SK-N-SH (cell line): ENCODE measurements around the gene RILPL1. TPM values are rescaled to one million over a fixed set of nuclear protein-coding genes. Genes with fewer than 3 reads are reported as not detected.
"Not testable (repeated sequence)": the region's sequence is repeated elsewhere in the genome, so short reads cannot be mapped to it uniquely, and the experiment has no call there.

ENCODE experiments used
- CTCF ChIA-PET: fragments of 300-600, 350-600 bp; formaldehyde crosslinking; extraction: SDS; loops from one replicate; lab custom pipeline; 2021; lab: Yijun Ruan, JAX
- POLR2A ChIA-PET: fragments of 350-600 bp; sonication (Branson Sonifier 250); formaldehyde crosslinking; extraction: SDS; loops from one replicate; lab custom pipeline; 2020; ENCODE audit warnings: antibody characterized with exemption, inconsistent platforms; lab: Yijun Ruan, JAX
- DNase-seq: peaks from one replicate; pipeline ENCODE4 v3.0.0; 2012
- H2AFZ ChIP-seq: fragments of 200-600 bp; sonication (generic); 2 replicates; pipeline ENCODE4 v1.8.1; 2016; ENCODE audit warnings: antibody characterized with exemption, mild to moderate bottlenecking, low read depth
- H3F3A ChIP-seq: fragments of 200-600 bp; sonication (generic); replicated peaks from 2 replicates; pipeline ENCODE3; 2016; ENCODE audit warnings: antibody characterized with exemption, mild to moderate bottlenecking; ENCODE audit not compliant: insufficient read depth
- H3K27ac ChIP-seq, 2 experiments: fragments of 200-500 bp in 1 of 2; fragments of 200-600 bp in 1 of 2; sonication (Bioruptor generic) in 1 of 2; sonication (generic), shearing (Covaris generic) in 1 of 2; 2 replicates each; pipeline versions ENCODE4 v1.5.1 to v1.6.1; 2014 to 2016; ENCODE audit warnings: low read depth in 2 of 2, inconsistent platforms in 1 of 2, low read length in 1 of 2, mild to moderate bottlenecking in 1 of 2, mixed read lengths in 1 of 2
- H3K27me3 ChIP-seq: fragments of 200-600 bp; sonication (generic), shearing (Covaris generic); 2 replicates; pipeline ENCODE4 v1.6.1; 2016; ENCODE audit warnings: mixed run types; ENCODE audit not compliant: insufficient read depth
- H3K36me3 ChIP-seq, 2 experiments: fragments of 200-500 bp in 1 of 2; fragments of 200-600 bp in 1 of 2; sonication (Bioruptor generic) in 1 of 2; sonication (generic) in 1 of 2; replicated peaks in 1 of 2; 2 replicates each; pipeline versions ENCODE3 to v1.5.1; 2014 to 2016; ENCODE audit warnings: low read length in 1 of 2, mild to moderate bottlenecking in 1 of 2; ENCODE audit not compliant: insufficient read depth in 2 of 2, control insufficient read depth in 1 of 2
- H3K4me1 ChIP-seq, 2 experiments: fragments of 200-500 bp in 1 of 2; fragments of 200-600 bp in 1 of 2; sonication (Bioruptor generic) in 1 of 2; sonication (generic), shearing (Covaris generic) in 1 of 2; 2 replicates each; pipeline versions ENCODE4 v1.5.1 to v1.6.1; 2014 to 2016; ENCODE audit warnings: low read depth in 1 of 2, low read length in 1 of 2, mixed run types in 1 of 2; ENCODE audit not compliant: insufficient read depth in 2 of 2, control insufficient read depth in 1 of 2
- H3K4me2 ChIP-seq: fragments of 200-600 bp; sonication (generic), shearing (Covaris generic); 2 replicates; pipeline ENCODE4 v1.6.1; 2017; ENCODE audit warnings: mixed run types
- H3K4me3 ChIP-seq, 2 experiments: fragments of 200-500 bp in 1 of 2; fragments of 200-600 bp in 1 of 2; sonication (Bioruptor generic) in 1 of 2; sonication (generic), shearing (Covaris generic) in 1 of 2; 2 replicates each; pipeline versions ENCODE4 v1.5.1 to v1.8.1; 2014 to 2016; ENCODE audit warnings: low read depth in 2 of 2, inconsistent platforms in 1 of 2, low read length in 1 of 2, mild to moderate bottlenecking in 1 of 2, mixed read lengths in 1 of 2, moderate library complexity in 1 of 2
- H3K79me2 ChIP-seq: fragments of 200-600 bp; sonication (generic); 2 replicates; pipeline ENCODE4 v1.8.1; 2017; ENCODE audit warnings: mild to moderate bottlenecking; ENCODE audit not compliant: insufficient read depth
- H3K9ac ChIP-seq: fragments of 200-600 bp; sonication (generic); 2 replicates; pipeline ENCODE4 v1.6.1; 2017; ENCODE audit warnings: mixed run types
- H3K9me2 ChIP-seq: fragments of 200-600 bp; sonication (generic); 2 replicates; pipeline ENCODE4 v1.6.1; 2017; ENCODE audit warnings: mixed run types
- H3K9me3 ChIP-seq: fragments of 200-600 bp; sonication (generic); 2 replicates; pipeline ENCODE4 v1.6.1; 2017; ENCODE audit warnings: mixed run types, mild to moderate bottlenecking, moderate library complexity
- H4K20me1 ChIP-seq: fragments of 200-600 bp; sonication (generic); 2 replicates; pipeline ENCODE4 v1.6.1; 2017; ENCODE audit warnings: mild to moderate bottlenecking, mixed run types; ENCODE audit not compliant: insufficient read depth
- EZH2phosphoT487 ChIP-seq: fragments of 200-600 bp; sonication (generic); IDR thresholded peaks from 2 replicates; pipeline ENCODE4 v1.6.1; 2017; ENCODE audit warnings: low read depth, mixed run types, mild to moderate bottlenecking, antibody characterized with exemption, moderate library complexity, borderline replicate concordance
- GATA2 ChIP-seq: sonication (generic); formaldehyde crosslinking; IDR thresholded peaks from 2 replicates; pipeline ENCODE4 v1.5.0; 2020; ENCODE audit warnings: mild to moderate bottlenecking, missing genetic modification reagents
- RAD21 ChIP-seq: IDR thresholded peaks from 2 replicates; pipeline ENCODE4 v1.6.1; 2012; ENCODE audit warnings: mild to moderate bottlenecking, low read length
- RXRA ChIP-seq: IDR thresholded peaks from 2 replicates; pipeline ENCODE4 v1.4.0; 2012; ENCODE audit warnings: low read depth, mild to moderate bottlenecking, borderline replicate concordance
- WGBS: methylation state at CpG from one replicate; pipeline ENCODE4 v1.1.6; 2017; ENCODE audit warnings: low lambda C conversion rate; 5-methylcytosine and 5-hydroxymethylcytosine counted together
- polyA plus RNA-seq, 3 experiments: library from polyadenylated mRNA; depleted of rRNA; stranded (reverse); fragments of >200 nt; gene quantifications; 2 replicates each; pipeline ENCODE4 v1.2.3, GENCODE V29; 2012
- TF ChIP-seq, protein P1 (sequence below): IDR thresholded peaks from 2 replicates; pipeline ENCODE4 v1.4.0; 2012; ENCODE audit warnings: low read depth, borderline replicate concordance

RILPL1 gene
- polyA plus RNA-seq, 1 of the 3 experiments (the other 2 are of a cell fraction) = 32.6 TPM

DNA sequence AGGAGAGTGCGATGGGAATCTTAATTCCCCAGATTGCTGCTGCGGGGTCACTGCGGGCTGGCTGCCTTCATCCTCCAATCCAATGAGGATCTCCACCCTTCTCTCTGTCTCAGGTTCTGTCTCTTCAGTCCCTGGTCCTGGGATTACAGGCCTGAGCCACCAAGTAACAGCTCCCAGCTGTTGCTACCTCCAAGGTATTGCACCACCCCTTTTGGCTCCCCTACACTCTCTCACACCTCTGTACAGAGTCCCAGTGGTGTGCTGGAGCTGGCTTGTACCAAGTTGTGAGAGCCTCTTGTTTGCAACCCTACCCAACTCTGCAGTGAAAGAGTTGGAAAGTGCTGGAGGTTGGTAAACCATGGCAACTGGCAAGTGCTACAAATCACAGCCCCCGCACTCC, 10.0 kb upstream of the RILPL1 start (continued):
- TF ChIP-seq, protein P1, sequence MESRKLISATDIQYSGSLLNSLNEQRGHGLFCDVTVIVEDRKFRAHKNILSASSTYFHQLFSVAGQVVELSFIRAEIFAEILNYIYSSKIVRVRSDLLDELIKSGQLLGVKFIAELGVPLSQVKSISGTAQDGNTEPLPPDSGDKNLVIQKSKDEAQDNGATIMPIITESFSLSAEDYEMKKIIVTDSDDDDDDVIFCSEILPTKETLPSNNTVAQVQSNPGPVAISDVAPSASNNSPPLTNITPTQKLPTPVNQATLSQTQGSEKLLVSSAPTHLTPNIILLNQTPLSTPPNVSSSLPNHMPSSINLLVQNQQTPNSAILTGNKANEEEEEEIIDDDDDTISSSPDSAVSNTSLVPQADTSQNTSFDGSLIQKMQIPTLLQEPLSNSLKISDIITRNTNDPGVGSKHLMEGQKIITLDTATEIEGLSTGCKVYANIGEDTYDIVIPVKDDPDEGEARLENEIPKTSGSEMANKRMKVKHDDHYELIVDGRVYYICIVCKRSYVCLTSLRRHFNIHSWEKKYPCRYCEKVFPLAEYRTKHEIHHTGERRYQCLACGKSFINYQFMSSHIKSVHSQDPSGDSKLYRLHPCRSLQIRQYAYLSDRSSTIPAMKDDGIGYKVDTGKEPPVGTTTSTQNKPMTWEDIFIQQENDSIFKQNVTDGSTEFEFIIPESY = no peak
- no peak for TF ChIP-seq RXRA
- TF ChIP-seq RAD21 = no peak
- no peak for TF ChIP-seq GATA2
- TF ChIP-seq, all 33 proteins: peak for 0

DNA sequence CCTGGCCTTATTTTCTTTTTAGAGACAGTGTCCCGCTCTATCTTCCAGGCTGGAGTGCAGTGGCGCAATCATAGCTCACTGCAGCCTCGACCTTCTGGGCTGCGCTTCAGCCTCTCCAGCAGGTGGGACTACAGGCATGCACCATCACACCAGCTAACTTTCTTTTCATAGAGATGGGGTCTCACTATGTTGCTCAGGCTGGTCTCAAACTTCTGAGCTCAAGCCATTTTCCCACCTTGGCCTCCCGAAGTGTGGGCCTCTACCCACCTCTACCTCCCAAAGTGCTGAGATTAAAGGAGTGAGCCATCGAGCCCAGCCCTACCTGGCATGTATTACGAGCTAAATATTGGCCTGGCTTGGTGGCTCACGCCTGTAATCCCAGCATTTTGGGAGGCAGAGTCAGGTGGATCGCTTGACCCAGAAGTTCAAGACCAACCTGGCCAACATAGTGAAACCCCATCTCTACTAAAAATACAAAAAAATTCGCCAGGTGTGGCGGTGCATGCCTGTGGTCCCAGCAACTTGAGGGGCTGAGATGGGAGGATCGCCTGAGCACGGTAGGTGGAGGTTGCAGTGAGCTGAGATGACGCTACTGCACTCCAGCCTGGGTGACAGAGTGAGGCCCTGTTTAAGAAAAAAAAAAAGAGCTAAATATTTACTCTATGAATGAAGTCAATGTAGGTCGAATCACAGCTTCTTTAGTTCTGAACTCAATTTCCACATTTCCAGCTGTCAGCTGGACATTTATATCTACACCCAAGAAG, 7.6 kb upstream of the RILPL1 start:
- no peaks in the 10 kb centered on the region for H3K9me3 ChIP-seq
- TF ChIP-seq EZH2phosphoT487 = no peak
- TF ChIP-seq, all 33 proteins: peak for 0
- Histone ChIP-seq H3K27me3 (no peaks in the 10 kb centered on the region), H3K4me1 (no peaks in the 10 kb centered on the region), H3K4me3 (no peak overlapping the region), H3K4me2 (no peak overlapping the region), H2AFZ (no peak overlapping the region), H4K20me1 (no peaks in the 10 kb centered on the region), H3K9ac (no peak overlapping the region), H3K36me3 (no peaks in the 10 kb centered on the region), H3F3A (no peaks in the 10 kb centered on the region), H3K79me2 (no peaks in the 10 kb centered on the region), H3K27ac (no peak overlapping the region), H3K9me2 (no peaks in the 10 kb centered on the region)
- DNase-seq = no peak
- CTCF ChIA-PET = interaction anchor here (1.1 kb wide), 1 partner anchor 41 kb away, joined by 3 read pairs; no protein-coding TSS in a partner anchor
- POLR2A ChIA-PET = interaction anchor here (0.6 kb wide), 1 partner anchor 12 kb away, joined by 3 read pairs; no protein-coding TSS in a partner anchor
- WGBS = 90% methylated on average over 15 of the region's 15 CpGs

DNA sequence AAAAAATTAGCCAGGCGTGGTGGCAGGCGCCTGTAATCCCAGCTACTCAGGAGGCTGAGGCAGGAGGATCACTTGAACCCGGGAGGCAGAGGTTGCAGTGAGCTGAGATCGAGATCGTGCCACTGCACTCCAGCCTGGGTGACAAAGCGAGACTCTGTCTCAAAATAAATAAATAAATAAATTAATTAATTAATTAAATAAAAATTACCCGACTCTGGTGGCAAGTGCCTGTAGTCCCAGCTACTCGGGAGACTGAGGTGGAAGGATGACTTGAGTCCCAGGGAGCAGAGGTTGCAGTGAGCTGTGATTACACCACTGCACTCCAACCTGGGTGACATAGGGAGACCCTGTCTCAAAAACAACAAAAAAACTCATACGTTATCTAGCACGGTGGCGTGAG, 2.4 kb upstream of the RILPL1 start:
- H2AFZ ChIP-seq, POLR2A ChIA-PET, H3K36me3 ChIP-seq, H4K20me1 ChIP-seq, DNase-seq, H3K27ac ChIP-seq, H3K9me2 ChIP-seq, H3K9ac ChIP-seq, CTCF ChIA-PET, H3K4me3 ChIP-seq, H3K4me2 ChIP-seq, H3K9me3 ChIP-seq, H3F3A ChIP-seq, H3K27me3 ChIP-seq: not testable (repeated sequence)
- H3K4me1 ChIP-seq = peaks cover 5 to 23% of the 10 kb centered on the region in 2 experiments; a peak in 1 of 4 replicates
- peaks cover 24% of the 10 kb centered on the region for H3K79me2 ChIP-seq
- WGBS = 77% methylated on average over 11 of the region's 11 CpGs
